ENCODE measurements around the gene SPIRE1.

SPIRE1 gene

DNA sequence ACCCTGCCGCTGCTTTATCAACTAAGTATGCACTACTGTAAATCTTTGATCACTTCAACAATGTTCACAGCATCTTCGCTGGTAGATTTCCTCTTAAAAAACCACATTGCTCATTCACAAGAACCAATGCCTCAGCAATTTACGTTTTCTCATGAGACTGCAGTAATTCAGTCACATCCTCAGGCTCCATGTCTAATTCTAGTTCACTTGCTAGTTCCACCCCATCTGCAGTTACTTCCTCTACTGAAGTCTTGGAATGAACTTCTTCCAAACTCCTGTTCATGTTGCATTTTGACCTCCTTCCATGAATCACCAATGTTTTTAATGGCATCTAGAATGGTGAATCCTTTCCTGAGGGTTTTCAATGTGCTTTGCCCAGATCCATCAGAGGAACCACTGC lies 214.4 kb downstream of the SPIRE1 start:
- DNase-seq (ENCODE audit: low read depth): no peak

DNA sequence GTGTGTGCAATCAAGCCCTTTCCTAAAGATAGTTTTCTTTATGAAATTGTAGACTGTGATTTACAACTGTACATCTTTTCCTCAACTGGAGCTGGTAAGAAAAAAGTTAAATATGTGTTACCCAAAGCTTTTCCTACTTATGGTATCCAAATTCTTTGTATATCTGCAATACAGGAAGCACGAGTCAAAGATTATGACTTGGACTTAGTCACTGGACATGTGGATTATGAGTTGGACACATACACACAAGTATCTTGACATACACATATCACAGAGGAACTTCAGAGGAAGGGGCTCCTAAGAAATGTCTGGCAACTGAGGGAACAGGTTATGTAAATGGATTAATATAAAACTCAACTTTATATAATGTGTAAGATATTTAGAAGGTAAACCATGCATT lies 215.0 kb downstream of the SPIRE1 start:
- no peak for DNase-seq (ENCODE audit: low read depth)

DNA sequence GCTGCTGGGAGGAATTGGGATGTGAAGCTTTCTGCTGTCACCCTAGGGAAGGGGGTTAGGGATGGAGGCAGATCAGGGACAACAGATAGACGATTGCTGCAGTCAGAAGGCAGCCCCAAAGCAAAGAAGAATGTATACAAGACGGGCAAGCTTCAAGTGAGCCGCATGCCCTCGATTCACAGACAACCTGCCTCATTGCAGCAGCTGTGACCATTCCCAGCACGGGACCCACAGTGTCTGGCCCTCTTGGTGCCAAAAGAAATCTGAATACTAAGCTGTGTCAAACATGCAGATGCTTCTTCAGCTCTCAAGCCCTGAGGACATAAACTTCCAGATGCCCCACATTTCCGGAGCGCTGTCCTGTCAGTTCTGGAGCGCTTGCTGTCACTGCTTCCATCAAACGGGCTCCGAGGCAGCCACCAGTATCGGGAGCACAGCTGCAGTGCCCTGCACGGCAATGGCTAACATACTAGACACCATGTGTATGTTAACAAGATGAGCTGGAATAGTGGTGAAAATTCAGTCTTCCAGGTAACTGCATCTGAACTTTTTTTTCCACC lies 216.4 kb downstream of the SPIRE1 start:
- no peak for DNase-seq (ENCODE audit: low read depth)

DNA sequence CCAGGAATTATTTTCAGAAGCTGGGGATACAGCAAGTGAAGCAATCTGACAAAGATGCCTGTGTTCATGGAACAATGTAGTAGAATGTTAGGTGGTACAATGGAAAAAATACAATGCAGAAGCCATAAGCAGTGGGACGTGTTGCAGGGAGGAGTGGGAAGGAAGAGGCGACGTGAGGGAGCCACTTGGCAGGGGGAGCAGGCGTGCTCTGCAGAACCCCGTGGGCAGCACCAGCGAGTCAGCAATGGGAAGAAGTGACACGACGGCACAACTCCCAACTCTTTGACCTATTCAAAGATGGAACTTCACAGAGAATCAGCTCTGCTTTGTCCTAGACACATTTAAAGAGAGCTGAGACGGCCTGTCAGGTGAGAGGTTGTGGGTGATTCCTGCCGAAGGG lies 219.7 kb downstream of the SPIRE1 start:
- DNase-seq (ENCODE audit: low read depth): no peak

DNA sequence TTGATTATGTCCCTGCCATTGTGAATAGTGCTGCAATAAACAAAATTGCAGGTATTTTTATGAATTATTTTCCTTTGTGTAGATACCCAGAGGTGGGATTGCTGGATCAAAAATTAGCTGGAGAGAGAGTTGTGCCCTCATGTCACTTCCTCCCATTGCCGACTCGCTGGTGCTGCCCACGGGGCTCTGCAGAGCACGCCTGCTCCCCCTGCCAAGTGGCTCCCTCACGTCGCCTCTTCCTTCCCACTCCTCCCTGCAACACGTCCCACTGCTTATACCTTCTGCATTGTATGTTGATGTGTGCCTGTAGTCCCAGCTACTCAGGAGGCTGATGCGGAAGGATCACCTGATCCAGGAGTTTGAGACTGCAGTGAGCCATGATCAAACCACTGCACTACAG lies 222.0 kb downstream of the SPIRE1 start:
- DNase-seq (ENCODE audit: low read depth): no peak

DNA sequence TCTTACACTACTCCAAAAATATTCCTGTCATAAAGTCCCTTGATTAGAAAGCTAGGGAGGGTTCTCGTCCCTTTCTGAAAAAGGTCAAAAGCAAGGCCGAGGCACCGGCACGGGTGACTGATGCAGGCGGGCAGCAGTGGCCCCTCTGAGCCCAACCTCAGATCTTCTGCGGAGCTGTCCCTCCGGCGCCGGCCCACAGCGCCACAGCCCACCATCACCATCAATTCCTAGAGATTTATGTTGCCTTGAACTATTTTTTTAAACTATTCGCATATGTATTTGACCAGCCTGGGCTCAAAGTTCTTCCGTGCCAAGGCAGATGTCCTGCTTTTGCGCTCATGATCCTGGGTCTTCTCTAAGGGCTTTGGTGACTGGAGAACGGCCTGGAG lies 223.4 kb downstream of the SPIRE1 start:
- no peak for DNase-seq (ENCODE audit: low read depth)

DNA sequence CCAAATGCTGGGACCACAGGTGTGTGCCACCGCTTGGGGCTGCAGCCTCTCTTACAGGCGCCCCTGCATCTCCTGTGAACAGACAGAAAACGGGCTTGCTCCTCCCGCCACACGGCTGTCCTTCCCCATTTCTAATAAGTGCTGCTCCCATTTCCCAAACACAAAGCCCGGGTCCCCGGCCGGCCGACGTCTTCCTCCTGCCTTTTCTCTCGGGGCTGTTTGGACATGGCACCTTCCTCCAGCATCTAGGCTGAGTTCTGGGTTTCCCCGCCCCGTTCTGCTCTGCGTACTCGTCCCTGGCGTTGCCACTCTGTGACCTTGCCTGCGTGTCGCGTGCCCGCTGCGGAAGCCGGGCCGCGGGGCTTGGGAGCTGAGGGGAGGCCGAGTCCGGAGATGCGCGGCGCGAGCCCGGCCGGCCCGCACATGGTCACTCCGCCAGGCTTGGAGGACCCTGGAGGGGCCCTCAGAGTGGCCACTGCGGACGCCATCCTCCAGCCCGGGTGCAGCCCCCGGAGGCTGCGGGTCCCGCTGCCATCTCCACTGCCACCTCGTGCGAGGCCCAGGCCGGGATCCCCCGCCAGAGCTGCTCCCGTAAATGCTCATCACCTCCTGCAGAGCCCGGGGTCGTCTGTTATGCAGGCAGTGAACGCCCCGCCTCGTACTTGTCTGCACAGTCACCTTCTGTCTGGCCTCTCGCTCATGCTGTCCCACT lies 223.9 kb downstream of the SPIRE1 start:
- no peak for DNase-seq (ENCODE audit: low read depth)

DNA sequence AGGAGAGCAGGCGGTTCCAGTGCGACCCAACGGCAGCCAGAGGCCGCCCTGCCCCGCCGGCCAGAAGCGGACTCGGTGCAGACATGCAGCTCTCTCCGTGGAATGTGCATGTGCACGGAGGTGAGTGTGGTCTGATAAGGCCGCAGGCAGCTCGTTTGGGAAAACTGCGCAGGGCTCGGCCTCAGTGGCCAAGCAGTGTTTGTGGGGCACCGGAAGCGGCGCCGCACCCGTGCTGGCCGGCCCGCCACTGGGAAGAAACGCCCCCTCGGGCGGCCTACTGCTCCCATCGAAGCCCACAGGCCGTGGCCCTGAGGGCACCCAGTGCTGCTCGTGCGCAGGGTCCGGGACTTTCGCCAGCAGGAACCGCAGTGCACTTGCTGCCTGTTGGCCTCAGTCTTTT lies 225.0 kb downstream of the SPIRE1 start:
- DNase-seq (ENCODE audit: low read depth): no peak

DNA sequence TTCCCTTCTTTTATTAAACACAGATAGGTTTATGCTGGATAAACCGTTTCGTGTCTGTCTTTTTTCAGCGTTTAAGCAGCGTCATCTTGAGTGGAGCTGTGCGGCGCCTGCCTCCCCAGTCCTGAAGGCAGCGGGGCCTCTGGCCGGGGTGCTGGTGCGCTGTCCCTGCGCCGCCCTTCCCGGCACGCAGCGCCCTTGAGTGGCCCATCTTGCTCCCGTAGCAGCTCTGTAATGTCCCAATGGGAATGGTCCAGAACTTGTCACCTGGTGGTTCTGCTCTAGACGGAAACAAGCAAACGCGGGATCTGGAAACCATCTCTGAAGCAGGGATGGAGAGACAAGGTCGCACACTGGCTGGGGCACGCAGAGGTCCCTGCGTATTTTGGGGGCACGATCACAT lies 225.7 kb downstream of the SPIRE1 start:
- no peak for DNase-seq (ENCODE audit: low read depth)

DNA sequence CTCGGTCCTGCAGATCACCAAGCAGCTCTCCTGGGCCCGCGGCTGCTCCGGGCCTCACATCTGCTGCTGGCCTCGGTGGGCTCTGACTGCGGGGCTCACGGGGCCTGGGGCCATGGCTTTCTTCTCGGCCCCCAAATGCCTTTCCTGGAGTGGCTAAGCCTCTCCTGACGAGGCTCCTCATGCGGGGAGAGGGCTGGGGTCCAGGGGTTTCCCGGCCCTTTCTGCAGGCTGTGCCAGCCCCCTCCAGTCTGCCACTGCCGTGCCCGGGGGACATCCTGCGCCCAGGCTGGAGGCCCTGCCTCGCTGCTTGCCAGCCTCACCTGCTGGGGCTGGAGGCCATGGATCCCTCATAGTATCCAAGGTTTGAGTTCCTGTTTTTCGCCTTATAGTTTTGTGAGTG lies 226.3 kb downstream of the SPIRE1 start:
- DNase-seq (ENCODE audit: low read depth): no peak

DNA sequence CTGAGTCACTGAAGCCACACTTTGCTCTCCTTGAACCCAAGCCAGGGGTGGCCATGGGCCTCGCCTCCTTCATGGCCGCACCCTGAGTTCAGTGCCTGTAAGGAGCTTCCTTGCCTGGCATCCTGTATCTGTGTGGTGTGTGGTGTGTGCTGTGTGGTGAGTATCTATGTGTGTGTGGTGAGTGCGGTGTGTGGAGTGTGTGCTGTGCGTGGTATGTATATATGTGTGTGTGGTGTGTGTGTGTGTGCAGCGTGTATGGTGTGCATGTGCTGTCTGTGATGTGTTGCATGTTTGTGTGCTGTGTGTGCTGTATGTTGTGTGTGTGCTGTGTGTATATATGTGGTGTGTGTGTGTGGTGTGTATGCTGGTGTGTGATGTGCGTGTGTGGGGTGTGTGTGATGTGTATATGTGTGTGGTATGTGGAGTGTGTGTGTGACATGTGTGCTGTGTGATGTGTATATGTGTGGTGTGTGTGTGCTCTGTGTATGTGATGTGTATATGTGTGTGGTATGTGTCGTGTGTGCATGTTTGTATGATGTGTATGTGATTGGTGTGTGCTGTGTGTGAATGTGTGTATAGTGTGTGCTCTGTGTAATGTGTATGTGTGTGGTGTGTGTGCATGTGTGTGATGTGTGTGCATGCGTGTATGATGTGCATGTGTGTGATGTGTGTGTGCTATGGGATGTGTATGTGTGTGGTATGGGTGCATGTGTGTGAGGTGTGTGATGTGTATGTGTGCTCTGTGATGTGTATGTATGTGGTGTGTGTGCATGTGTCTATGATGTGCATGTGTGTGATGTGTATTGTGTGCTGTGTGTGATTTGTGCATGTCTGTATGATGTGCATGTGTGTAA lies 227.5 kb downstream of the SPIRE1 start:
- DNase-seq (ENCODE audit: low read depth): no peak

DNA sequence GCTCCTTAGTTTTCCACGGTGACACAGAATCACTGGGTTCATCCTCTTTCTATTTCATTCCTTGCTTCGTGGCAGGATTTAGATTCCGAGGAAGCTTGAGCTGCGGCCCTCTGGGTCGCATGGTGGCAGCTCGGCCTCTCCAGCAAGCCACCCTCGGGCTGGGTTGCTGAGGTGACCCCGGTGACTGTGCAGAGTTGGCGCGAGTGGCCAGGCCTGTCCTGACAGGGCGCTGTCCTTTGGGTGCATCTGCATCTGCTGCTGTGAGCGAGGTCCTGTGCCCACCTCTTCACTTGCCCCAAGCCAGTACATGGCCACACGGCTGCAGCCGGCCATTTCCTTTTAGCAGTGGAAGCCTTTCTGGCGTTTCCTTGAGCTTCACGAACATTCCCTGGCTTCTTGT lies 228.4 kb downstream of the SPIRE1 start:
- no peak for DNase-seq (ENCODE audit: low read depth)

DNA sequence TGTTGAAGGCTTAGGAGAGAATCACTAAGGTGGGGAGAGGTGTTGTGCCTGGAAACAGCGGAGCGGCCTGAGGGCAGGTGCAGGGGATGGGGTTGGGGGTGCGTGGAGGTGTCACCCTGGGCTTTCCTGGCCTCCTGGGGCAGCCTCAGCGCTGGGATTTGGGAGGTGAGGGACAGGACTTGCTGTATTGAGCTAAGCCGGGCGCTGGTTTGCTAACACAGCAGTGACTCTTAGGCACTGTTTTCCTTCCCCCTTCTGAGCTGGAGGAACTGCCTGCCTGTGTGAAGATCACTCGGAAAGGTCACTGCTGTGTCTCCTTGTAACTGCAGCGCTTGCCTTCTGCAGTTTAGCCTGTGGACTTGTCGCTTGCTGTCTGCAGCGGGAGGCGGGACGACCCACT lies 229.0 kb downstream of the SPIRE1 start:
- no peak for DNase-seq (ENCODE audit: low read depth)

DNA sequence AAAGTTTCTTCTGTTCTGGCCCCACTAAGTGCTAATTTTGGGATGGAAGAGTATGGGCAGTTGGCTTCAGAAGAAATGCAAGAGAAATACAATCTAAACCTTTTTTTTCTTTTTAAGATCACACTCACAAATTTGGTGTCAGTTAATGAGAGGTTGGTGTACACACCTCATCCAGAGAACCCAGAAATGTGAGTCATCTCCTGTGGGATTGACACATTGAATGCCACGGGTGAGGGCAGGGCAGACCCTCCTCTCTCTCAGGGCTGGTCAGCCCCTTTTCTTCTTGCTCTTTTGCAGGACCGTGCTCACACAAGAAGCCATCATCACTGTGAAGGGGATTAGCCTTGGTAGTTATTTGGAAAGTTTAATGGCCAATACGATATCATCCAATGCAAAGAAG lies 231.0 kb downstream of the SPIRE1 start:
- no peak for DNase-seq (ENCODE audit: low read depth)

DNA sequence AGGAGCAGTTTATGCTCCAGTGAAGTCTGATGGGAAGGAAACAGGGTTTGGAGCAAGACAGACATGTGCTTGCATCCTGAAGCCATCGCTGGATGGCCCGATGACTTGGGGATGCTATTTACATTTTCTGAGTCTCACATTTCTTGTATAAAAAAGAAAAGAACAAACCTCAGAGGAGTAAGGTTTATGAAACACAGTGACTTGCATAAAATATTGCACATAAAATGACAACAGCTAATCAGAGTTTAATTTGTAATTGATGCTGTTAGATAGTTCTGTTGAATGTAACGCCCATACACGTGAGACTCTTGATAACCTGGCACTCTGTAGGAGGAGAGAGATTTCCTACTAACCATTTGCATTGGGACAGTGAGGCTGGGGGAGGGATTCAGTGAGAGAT lies 233.7 kb downstream of the SPIRE1 start:
- DNase-seq (ENCODE audit: low read depth): no peak

DNA sequence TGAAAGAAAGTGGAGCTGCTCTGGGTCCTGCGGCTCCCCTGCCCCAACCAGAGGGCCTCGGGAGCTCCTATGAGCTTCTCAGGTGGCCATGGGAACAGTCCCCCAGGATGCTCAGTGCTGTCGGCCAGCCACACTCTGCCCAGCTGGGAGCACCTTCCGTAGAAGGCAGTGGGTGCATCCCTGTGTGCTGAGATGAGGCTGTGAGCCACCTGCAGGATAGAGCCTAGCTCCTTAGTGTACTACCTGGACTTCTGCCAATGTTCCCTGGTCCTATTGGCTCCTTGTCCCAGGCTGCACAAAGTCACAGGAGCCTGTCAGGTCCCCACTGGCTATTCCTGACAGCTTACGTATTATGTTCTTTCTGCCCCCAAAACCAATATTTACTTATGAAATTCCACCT lies 234.1 kb downstream of the SPIRE1 start:
- DNase-seq (ENCODE audit: low read depth): no peak

DNA sequence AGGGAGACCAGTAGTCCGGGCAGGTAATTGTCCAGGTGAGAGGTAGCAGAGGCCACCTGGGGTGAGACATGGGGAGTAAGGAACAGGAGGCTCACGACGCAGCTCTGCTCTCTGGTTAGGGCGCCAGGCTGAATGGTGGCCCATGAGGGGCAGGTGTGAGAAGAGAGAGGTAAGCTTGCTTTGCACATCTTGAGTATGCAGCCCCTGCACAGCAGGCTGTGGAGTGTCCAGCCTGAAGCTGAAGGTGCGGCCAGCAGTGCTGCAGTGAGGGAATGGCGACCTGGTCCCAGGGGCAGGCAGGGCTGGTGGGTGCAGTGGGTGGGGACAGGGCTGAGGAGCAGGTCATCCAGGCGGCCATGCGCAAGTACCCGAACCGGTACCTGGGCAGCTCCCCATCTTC lies 234.5 kb downstream of the SPIRE1 start:
- no peak for DNase-seq (ENCODE audit: low read depth)

DNA sequence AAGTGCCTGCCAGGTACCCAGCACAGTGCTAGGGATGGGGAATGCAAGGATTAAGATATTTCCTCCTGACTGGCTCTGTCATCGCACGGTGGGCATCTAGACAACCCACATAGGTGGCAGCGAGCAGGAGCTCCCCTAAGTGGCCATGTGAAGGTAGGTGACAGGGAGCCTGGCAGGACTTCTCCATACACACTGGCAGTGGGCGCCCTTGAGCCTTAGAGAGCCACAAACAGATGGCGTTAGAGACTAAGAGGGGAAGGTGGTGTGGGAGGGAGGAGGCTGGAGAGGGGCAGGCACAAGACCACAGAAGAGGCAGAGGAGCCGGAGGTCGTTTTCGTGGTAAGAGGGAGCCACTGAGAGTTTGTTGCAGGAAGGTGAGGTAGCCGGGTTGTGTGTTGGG lies 235.0 kb downstream of the SPIRE1 start:
- no peak for DNase-seq (ENCODE audit: low read depth)

DNA sequence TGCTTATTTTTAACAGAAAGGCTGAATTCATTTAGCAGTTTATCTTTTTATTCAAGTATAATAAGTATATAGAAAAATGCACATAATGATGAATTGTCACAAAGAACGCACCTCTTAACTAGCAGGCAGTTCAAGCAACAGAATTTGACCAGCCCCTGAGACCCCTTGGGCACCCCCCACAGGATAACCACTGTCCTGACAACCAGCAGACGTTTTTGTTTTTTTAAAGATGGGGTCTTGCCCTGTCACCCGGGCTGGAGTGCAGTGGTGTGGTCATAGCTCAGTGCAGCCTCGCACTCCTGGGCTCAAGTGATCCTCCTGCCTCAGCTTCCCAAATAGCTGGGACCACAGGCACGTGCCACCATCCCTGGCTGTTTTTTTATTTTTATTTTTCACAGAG lies 236.2 kb downstream of the SPIRE1 start:
- no peak for DNase-seq (ENCODE audit: low read depth)

DNA sequence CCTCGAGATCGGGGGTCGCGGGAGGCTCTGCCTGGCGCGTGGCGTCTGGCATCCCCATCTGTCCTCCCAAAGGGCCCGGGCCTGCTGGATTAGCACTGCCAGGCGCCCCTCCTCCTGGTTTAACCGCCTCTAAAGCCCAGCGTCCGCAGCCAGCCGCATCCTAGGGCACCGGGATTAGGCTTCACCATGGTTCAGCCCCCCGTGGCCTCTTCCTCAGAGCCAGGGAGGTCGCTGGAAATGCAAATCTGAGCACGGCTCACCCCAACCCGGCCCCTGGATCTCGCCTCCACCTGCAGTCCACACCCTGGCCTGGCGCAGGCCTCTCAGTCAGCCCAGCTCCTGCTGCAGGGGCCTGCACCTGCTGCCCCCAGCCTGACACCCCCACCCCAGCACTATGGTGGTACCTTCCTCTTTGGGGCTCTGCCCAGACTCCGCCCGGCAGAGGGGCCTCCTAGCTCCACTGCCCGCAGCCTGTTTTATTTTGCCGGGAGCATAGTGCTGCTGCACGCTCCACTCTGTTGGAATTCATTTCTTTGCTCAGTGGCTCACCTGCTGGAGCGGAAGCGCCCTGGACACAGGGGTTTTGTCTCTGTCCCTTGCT lies 237.0 kb downstream of the SPIRE1 start:
- no peak for DNase-seq (ENCODE audit: low read depth)

DNA sequence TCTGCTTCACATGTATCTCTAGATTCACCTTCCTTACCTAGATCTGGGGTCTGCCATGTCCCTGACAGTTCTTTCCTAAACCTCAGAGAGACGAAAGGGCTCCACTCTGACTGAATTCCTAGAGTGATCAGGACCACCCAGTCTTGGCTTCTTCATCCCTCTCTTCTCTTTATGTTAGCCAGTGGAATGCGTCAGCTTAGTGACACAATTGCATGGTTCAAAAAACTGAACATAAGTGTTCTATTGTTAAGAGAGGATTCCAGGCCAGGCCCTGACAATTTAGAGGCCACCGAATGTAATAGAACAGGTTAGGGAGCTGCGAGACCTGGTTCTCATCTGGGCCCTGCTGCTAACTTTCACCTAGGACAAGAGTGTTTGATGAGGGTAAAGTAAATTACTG lies 240.2 kb downstream of the SPIRE1 start:
- no peak for DNase-seq (ENCODE audit: low read depth)

DNA sequence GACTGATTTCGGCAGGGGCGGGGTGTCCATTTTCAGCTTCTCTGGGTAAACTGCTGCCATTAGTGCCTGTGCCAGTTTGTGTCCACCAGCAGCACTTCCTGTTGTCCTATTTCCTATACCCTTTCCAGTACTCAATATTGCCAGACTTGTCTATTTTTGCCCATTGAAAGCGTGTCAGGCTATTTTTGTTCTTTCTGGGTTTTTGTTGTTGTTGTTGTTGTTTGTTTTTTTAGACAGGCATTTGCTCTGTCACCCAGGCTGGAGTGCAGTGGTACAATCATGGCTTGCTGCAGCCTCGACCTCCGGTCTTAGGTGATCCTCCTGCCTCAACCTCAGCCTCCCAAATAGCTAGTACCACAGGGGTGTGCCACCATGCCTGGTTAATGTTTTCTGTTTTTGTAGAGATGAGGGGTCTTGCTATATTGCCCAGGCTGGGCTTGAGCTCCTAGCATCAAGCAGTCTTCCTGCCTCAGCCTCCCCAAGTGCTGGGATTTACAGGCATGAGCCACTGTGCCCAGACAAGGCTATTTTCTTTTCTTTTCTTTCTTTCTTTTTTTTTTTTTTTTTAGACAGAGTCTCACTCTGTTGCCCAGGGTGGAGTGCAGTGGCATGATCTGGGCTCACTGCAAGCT lies 241.7 kb downstream of the SPIRE1 start:
- DNase-seq (ENCODE audit: low read depth): no peak

DNA sequence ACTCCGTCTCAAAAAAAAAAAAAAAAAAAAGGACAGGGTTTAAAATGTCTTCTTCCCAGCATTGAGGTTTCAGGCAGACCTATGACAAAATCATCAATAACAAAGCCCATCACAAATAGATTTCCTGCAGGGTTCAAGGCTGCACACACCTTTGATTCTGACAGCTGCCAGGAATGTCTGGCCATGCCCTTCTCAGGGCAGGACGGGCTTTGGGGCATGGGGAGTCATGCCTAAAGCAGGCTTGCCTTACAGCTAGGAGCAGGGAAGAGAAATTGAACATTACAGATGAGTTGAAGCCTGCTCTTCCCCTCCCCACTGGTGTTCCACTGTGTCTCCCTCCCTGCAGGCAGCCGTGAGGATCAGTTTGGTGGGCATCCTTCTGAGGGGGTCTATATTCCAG lies 246.5 kb downstream of the SPIRE1 start:
- DNase-seq (ENCODE audit: low read depth): no peak
